Measurements from ENCODE around the gene COL9A2.

The COL9A2 gene

DNA sequence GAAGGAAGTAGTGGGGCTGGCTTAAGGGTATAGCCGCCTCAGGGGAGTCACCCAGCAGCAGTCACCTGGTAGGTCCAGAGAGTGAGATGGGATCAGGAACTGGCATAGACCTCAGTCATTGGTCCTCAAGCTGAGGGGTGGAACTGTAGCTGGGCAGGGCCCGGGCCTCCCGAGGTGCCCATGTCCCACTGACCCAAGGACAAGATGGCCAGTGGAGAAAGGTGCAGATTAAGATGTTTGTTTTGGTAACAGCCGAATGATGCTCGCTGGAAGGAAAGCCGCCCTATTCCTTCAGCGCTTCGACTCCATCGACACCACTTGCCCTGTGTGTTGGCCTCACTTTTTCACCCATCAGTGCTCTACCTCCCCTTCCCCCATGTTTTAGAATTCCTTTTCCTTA lies 16.4 kb downstream of the COL9A2 start:
- H3K4me1 ChIP-seq (ENCODE audit: low read depth, poor library complexity, severe bottlenecking), result no peaks in the 10 kb centered on the region
- H3K9ac ChIP-seq, result no peak overlapping the region
- no peaks in the 10 kb centered on the region for H3K27me3 ChIP-seq (ENCODE audit: insufficient read depth, low read depth)
- no peak overlapping the region for H3K4me3 ChIP-seq (IDR thresholded peaks at IDR 0.05; ENCODE audit: insufficient read depth, low read depth, low read length)
- no peaks in the 10 kb centered on the region for H4K20me1 ChIP-seq (ENCODE audit: insufficient read depth)
- no peaks in the 10 kb centered on the region for H3K79me2 ChIP-seq (ENCODE audit: insufficient read depth, low read depth)
- TF ChIP-seq CTCF (conservative IDR thresholded peaks at IDR 0.05; ENCODE audit: low read depth, low read length), result no peak
- no peak overlapping the region for H3K27ac ChIP-seq
- no peak overlapping the region for H2AFZ ChIP-seq (ENCODE audit: low read depth)
- H3K4me2 ChIP-seq, result no peak overlapping the region
- H3K36me3 ChIP-seq (ENCODE audit: insufficient read depth), result no peaks in the 10 kb centered on the region

- no peak overlapping the region for H3K27ac ChIP-seq
- H3K9ac ChIP-seq, result no peak overlapping the region
- no peak overlapping the region for H3K4me3 ChIP-seq (IDR thresholded peaks at IDR 0.05; ENCODE audit: insufficient read depth, low read depth, low read length)
- H3K4me1 ChIP-seq (ENCODE audit: low read depth, poor library complexity, severe bottlenecking), result no peaks in the 10 kb centered on the region
- H4K20me1 ChIP-seq (ENCODE audit: insufficient read depth), result no peaks in the 10 kb centered on the region
- no peaks in the 10 kb centered on the region for H3K79me2 ChIP-seq (ENCODE audit: insufficient read depth, low read depth)
- no peak overlapping the region for H3K4me2 ChIP-seq
- no peaks in the 10 kb centered on the region for H3K36me3 ChIP-seq (ENCODE audit: insufficient read depth)
- no peak for TF ChIP-seq CTCF (conservative IDR thresholded peaks at IDR 0.05; ENCODE audit: low read depth, low read length)
- H2AFZ ChIP-seq (ENCODE audit: low read depth), result no peak overlapping the region
- no peaks in the 10 kb centered on the region for H3K27me3 ChIP-seq (ENCODE audit: insufficient read depth, low read depth)
Measured at GRCh38 chr1:40300249-40300567, 16.9 kb downstream of the COL9A2 start.

DNA sequence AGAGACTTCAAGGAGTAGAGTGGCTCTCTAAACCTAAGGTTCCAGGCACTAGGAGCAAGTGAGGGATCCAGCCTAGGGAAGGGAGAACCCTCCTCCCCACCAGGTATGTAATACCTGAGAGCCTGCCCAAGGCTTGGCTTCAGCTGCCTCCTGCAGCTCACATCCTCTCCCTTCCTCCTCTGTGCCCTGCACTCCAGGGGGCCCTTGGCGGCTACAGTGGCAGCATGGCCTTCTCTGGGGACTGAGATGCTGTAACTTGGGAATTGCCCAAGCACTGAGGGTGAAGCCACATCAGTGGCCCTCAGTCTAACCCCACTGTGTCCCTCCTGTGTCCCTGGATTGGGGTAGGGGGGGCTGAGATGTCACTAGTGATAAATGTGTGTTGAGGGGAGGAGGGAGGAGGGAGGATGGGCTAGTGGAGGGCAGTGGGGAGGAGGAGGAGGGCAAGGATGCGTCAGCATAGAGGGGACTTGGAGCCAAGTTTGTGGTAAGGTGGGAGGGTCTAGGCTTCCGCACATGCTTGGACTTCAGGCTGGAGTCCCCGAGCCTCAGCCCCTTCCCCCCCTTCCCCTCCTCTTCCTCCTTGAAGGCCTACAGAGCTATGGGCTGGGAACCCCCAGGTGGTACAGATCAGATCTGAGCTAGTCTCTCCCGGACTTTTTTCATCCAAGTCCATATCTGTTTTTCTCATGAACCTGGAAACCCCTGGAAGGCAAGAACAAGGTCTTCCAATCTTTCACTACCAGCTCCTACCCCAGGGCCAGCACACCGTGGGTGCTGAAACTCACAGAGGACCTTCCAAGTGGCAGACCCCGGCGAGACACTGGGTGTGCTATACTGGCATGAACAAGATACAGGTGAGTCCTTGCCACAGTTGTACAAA lies 17.5 kb downstream of the COL9A2 start:
- no peak for TF ChIP-seq CTCF (conservative IDR thresholded peaks at IDR 0.05; ENCODE audit: low read depth, low read length)
- no peaks in the 10 kb centered on the region for H3K79me2 ChIP-seq (ENCODE audit: insufficient read depth, low read depth)
- no peaks in the 10 kb centered on the region for H3K27me3 ChIP-seq (ENCODE audit: insufficient read depth, low read depth)
- H3K4me1 ChIP-seq (ENCODE audit: low read depth, poor library complexity, severe bottlenecking), result no peaks in the 10 kb centered on the region
- H3K9ac ChIP-seq, result no peak overlapping the region
- no peak overlapping the region for H3K4me3 ChIP-seq (IDR thresholded peaks at IDR 0.05; ENCODE audit: insufficient read depth, low read depth, low read length)
- no peak overlapping the region for H3K27ac ChIP-seq
- no peak overlapping the region for H2AFZ ChIP-seq (ENCODE audit: low read depth)
- H4K20me1 ChIP-seq (ENCODE audit: insufficient read depth), result no peaks in the 10 kb centered on the region
- H3K4me2 ChIP-seq, result no peak overlapping the region
- H3K36me3 ChIP-seq (ENCODE audit: insufficient read depth), result no peaks in the 10 kb centered on the region

DNA sequence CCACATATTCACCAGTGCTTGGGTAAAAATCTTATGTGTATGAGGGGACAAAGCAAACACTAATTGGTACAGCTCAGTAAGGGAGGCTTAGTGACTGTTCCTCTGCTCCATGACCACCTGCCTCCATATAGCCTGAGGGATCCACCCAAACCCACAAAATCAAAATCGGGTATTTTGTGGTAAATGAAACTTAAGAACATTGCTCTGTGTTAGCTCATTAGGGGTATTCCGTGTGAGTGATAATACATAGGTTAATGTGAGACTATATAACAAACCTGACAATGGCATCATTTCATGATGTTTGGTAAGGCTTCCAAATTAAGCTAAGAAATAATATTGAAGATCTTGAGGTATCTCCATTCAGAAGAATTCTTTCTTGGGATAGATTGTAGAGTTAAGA lies 25.8 kb downstream of the COL9A2 start:
- Histone ChIP-seq H3K36me3 (ENCODE audit: insufficient read depth) (peaks cover 4% of the 10 kb centered on the region; the same call in 1 of the 2 replicates), H3K79me2 (ENCODE audit: insufficient read depth, low read depth) (no peaks in the 10 kb centered on the region), H4K20me1 (ENCODE audit: insufficient read depth) (no peaks in the 10 kb centered on the region)

More for the DNA sequence above, 25.8 kb downstream of the COL9A2 start:
- Histone ChIP-seq H3K27ac (no peak overlapping the region), H3K27me3 (ENCODE audit: insufficient read depth, low read depth) (no peaks in the 10 kb centered on the region), H3K4me1 (ENCODE audit: low read depth, poor library complexity, severe bottlenecking) (no peaks in the 10 kb centered on the region), H3K4me2 (no peak overlapping the region), H3K4me3 (IDR thresholded peaks at IDR 0.05; ENCODE audit: insufficient read depth, low read depth, low read length) (no peak overlapping the region), H2AFZ (ENCODE audit: low read depth) (no peak overlapping the region), H3K9ac (no peak overlapping the region)
- TF ChIP-seq CTCF (conservative IDR thresholded peaks at IDR 0.05; ENCODE audit: low read depth, low read length), result no peak
